Measurements from ENCODE around the gene MT4. TPM values are rescaled to one million over a fixed set of nuclear protein-coding genes. Genes with fewer than 3 reads are reported as not detected.

MT4 gene
- total RNA-seq, 5 donors from 2014 or later (not counting 1 experiment from before 2014, with no cell fraction given): not detected

DNA sequence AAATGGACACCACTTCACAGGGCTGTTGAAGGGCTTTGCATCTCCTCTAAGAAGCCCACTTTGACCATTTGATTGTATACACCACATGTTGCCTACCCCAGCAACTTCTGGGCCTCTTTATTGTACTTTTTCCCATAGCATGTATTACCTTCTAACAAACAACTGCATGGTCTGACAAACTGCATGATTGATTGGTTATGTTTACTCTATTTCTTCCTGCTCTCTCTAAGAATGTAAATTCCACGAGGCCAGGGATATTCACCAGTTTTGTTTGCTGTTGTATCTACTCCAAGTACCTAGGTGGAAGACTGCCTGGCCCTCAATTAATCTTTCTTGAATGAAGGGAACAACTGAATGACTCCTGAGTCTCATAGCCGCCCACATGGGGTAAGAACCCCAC, 22.8 kb upstream of the MT4 start:
- Mint-ChIP-seq H3K4me1 (peaks cover 0 to 4% (median 2%) of the 10 kb centered on the region in 3 donors), H3K9me3 (peaks cover 0 to 3% (median 0%) of the 10 kb centered on the region in 3 donors), H3K27ac (no peak overlapping the region), H3K36me3 (no peaks in the 10 kb centered on the region), H3K27me3 (peaks cover 10 to 31% of the 10 kb centered on the region in 2 donors), H3K4me3 (no peak overlapping the region)
- DNase-seq (no peak), ATAC-seq (replicated peaks in 1 of 4) (no peak)
- Histone ChIP-seq H3K4me1 (ENCODE audit: control insufficient read depth in 1 of 2, extremely low read depth in 1 of 2, insufficient read depth in 2 of 2, low read length in 2 of 2) (peaks cover 0 to 2% of the 10 kb centered on the region in 2 experiments), H3K36me3 (ENCODE audit: control insufficient read depth in 2 of 2, extremely low read depth in 1 of 2, insufficient read depth in 1 of 2, low read length in 1 of 2) (no peaks in the 10 kb centered on the region), H3K9me3 (no peaks in the 10 kb centered on the region), H3K27me3 (replicated peaks in 1 of 2; ENCODE audit: control insufficient read depth in 2 of 2, extremely low read depth in 1 of 2, insufficient read depth in 2 of 2, low read length in 1 of 2) (peaks cover 0 to 10% of the 10 kb centered on the region in 2 experiments), H3K4me3 (ENCODE audit: control insufficient read depth in 1 of 2, extremely low read depth in 1 of 2, low read length in 1 of 2) (no peak overlapping the region), H3K27ac (ENCODE audit: low read length) (no peak overlapping the region)
- ChIA-PET CTCF (no interaction called here), POLR2A (no interaction called here)
- no CpG with 5 or more reads among the region's 2 CpGs for WGBS (ENCODE audit: insufficient coverage)

GRCh38 chr16:56547120-56547948, 17.5 kb upstream of the MT4 start:
- Mint-ChIP-seq H3K4me3 (peak overlapping the region in 1 of 3 donors; percentile 17), H3K4me1 (peaks cover 7 to 20% (median 16%) of the 10 kb centered on the region in 3 donors), H3K27me3 (peaks cover 4 to 7% of the 10 kb centered on the region in 2 donors), H3K36me3 (no peaks in the 10 kb centered on the region), H3K9me3 (no peaks in the 10 kb centered on the region), H3K27ac (peak overlapping the region; percentile 65 to 81)
- peaks cover 6 to 12% of the 10 kb centered on the region in 2 experiments for H3K4me1 ChIP-seq (ENCODE audit: control insufficient read depth in 1 of 2, extremely low read depth in 1 of 2, insufficient read depth in 2 of 2, low read length in 2 of 2)
- CTCF ChIA-PET: interaction anchor here (0.6 to 0.8 kb wide), 3 partner anchors 17 to 829 kb away, joined by 3 to 8 read pairs (median 4); no protein-coding TSS in a partner anchor
- no peak overlapping the region for H3K27ac ChIP-seq (ENCODE audit: low read length)
- 72% methylated on average over 10 of the region's 12 CpGs for WGBS (ENCODE audit: insufficient coverage)
- POLR2A ChIA-PET: interaction anchor here in 1 of 2 donors (0.7 kb wide), 1 partner anchor 466 kb away, joined by 5 read pairs; no protein-coding TSS in a partner anchor
- no peak overlapping the region for H3K4me3 ChIP-seq (ENCODE audit: control insufficient read depth in 1 of 2, extremely low read depth in 1 of 2, low read length in 1 of 2)
- H3K36me3 ChIP-seq (ENCODE audit: control insufficient read depth in 2 of 2, extremely low read depth in 1 of 2, insufficient read depth in 1 of 2, low read length in 1 of 2): no peaks in the 10 kb centered on the region
- ATAC-seq (replicated peaks in 1 of 4) (peak; percentile 45 to 64 (median 52)), DNase-seq (no peak)
- no peaks in the 10 kb centered on the region for H3K9me3 ChIP-seq
- H3K27me3 ChIP-seq (replicated peaks in 1 of 2; ENCODE audit: control insufficient read depth in 2 of 2, extremely low read depth in 1 of 2, insufficient read depth in 2 of 2, low read length in 1 of 2): peaks cover 0 to 5% of the 10 kb centered on the region in 2 experiments

- peak overlapping the region; percentile 65 to 81 for H3K27ac Mint-ChIP-seq
- ChIA-PET CTCF (interaction anchor here in 1 of 2 donors (0.6 to 0.8 kb wide), 2 partner anchors 18 to 828 kb away, joined by 3 to 4 read pairs; no protein-coding TSS in a partner anchor), POLR2A (interaction anchor here in 1 of 2 donors (0.7 kb wide), 1 partner anchor 465 kb away, joined by 5 read pairs; no protein-coding TSS in a partner anchor)
- Histone ChIP-seq H3K36me3 (ENCODE audit: control insufficient read depth in 2 of 2, extremely low read depth in 1 of 2, insufficient read depth in 1 of 2, low read length in 1 of 2) (no peaks in the 10 kb centered on the region), H3K27ac (ENCODE audit: low read length) (no peak overlapping the region), H3K4me3 (ENCODE audit: control insufficient read depth in 1 of 2, extremely low read depth in 1 of 2, low read length in 1 of 2) (no peak overlapping the region), H3K4me1 (ENCODE audit: control insufficient read depth in 1 of 2, extremely low read depth in 1 of 2, insufficient read depth in 2 of 2, low read length in 2 of 2) (peaks cover 6 to 12% of the 10 kb centered on the region in 2 experiments), H3K9me3 (no peaks in the 10 kb centered on the region), H3K27me3 (replicated peaks in 1 of 2; ENCODE audit: control insufficient read depth in 2 of 2, extremely low read depth in 1 of 2, insufficient read depth in 2 of 2, low read length in 1 of 2) (peaks cover 0 to 6% of the 10 kb centered on the region in 2 experiments)
- H3K27me3 Mint-ChIP-seq: peaks cover 4 to 5% of the 10 kb centered on the region in 2 donors
- peak overlapping the region in 1 of 3 donors; percentile 17 for H3K4me3 Mint-ChIP-seq
- H3K9me3 Mint-ChIP-seq: no peaks in the 10 kb centered on the region
- WGBS (ENCODE audit: insufficient coverage): 67% methylated on average over 1 of the region's 4 CpGs
- ATAC-seq (replicated peaks in 1 of 4): no peak
- peaks cover 7 to 20% (median 16%) of the 10 kb centered on the region in 3 donors for H3K4me1 Mint-ChIP-seq
- no peaks in the 10 kb centered on the region for H3K36me3 Mint-ChIP-seq
- DNase-seq: no peak
These were observed 16.8 kb upstream of the MT4 start for GRCh38 chr16:56547949-56548567.

GRCh38 chr16:56549161-56549560, 15.7 kb upstream of the MT4 start:
- no peaks in the 10 kb centered on the region for H3K36me3 ChIP-seq (ENCODE audit: control insufficient read depth in 2 of 2, extremely low read depth in 1 of 2, insufficient read depth in 1 of 2, low read length in 1 of 2)
- H3K4me3 ChIP-seq (ENCODE audit: control insufficient read depth in 1 of 2, extremely low read depth in 1 of 2, low read length in 1 of 2): no peak overlapping the region
- no peak overlapping the region for H3K4me3 Mint-ChIP-seq
- ATAC-seq (replicated peaks in 1 of 4) (no peak), DNase-seq (no peak)
- CTCF ChIA-PET: interaction anchor here in 1 of 2 donors (0.6 kb wide), 1 partner anchor 139 kb away, joined by 4 read pairs; no protein-coding TSS in a partner anchor
- H3K4me1 Mint-ChIP-seq: peaks cover 7 to 20% (median 16%) of the 10 kb centered on the region in 3 donors
- no peaks in the 10 kb centered on the region for H3K36me3 Mint-ChIP-seq
- peaks cover 4 to 13% of the 10 kb centered on the region in 2 donors for H3K27me3 Mint-ChIP-seq
- peaks cover 0 to 13% of the 10 kb centered on the region in 2 experiments for H3K27me3 ChIP-seq (replicated peaks in 1 of 2; ENCODE audit: control insufficient read depth in 2 of 2, extremely low read depth in 1 of 2, insufficient read depth in 2 of 2, low read length in 1 of 2)
- POLR2A ChIA-PET: no interaction called here
- H3K27ac Mint-ChIP-seq: no peak overlapping the region
- H3K27ac ChIP-seq (ENCODE audit: low read length): no peak overlapping the region
- H3K9me3 Mint-ChIP-seq: no peaks in the 10 kb centered on the region
- H3K4me1 ChIP-seq (ENCODE audit: control insufficient read depth in 1 of 2, extremely low read depth in 1 of 2, insufficient read depth in 2 of 2, low read length in 2 of 2): peaks cover 6 to 12% of the 10 kb centered on the region in 2 experiments
- no peaks in the 10 kb centered on the region for H3K9me3 ChIP-seq

DNA sequence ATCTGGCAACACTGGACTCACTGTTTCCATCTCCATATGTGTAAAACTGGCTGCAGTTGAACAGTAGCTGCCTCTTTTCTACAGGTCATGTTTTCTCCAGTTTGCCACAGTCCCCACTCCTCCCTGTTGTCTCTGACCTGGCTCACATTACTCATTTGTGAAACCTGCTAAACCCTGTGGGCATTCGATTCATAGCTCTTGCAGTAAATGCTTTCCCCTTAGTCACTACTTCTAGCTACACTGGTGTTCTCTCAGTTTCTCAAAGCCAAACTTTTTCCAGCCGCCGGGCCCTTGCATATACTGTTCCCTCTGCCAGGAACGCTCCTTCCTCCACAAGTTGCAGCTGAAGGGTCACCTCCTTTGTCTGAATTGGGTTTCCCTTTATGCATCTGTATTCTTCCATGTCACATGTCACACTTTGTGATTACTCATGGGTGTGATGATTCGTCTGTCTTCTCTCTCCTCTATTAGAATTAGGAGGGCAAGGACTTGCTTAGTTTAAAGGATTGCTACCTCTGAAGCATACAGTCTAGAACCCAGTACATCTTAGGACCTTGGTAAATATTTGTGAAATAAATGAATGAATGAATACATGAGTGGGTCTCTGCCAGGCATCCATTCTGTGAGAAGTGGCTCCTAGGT, 15.0 kb upstream of the MT4 start:
- no peaks in the 10 kb centered on the region for H3K36me3 ChIP-seq (ENCODE audit: control insufficient read depth in 2 of 2, extremely low read depth in 1 of 2, insufficient read depth in 1 of 2, low read length in 1 of 2)
- no peak overlapping the region for H3K27ac Mint-ChIP-seq
- H3K27me3 ChIP-seq (replicated peaks in 1 of 2; ENCODE audit: control insufficient read depth in 2 of 2, extremely low read depth in 1 of 2, insufficient read depth in 2 of 2, low read length in 1 of 2): peaks cover 0 to 18% of the 10 kb centered on the region in 2 experiments
- H3K4me1 Mint-ChIP-seq: peaks cover 7 to 20% (median 16%) of the 10 kb centered on the region in 3 donors
- H3K27ac ChIP-seq (ENCODE audit: low read length): no peak overlapping the region
- ATAC-seq (replicated peaks in 1 of 4) (no peak), DNase-seq (no peak)
- H3K4me3 Mint-ChIP-seq: no peak overlapping the region
- no peaks in the 10 kb centered on the region for H3K9me3 Mint-ChIP-seq
- WGBS (ENCODE audit: insufficient coverage): no CpG with 5 or more reads among the region's 5 CpGs
- H3K36me3 Mint-ChIP-seq: no peaks in the 10 kb centered on the region
- ChIA-PET POLR2A (no interaction called here), CTCF (interaction anchor here in 1 of 2 donors (0.6 kb wide), 1 partner anchor 140 kb away, joined by 4 read pairs; no protein-coding TSS in a partner anchor)
- H3K27me3 Mint-ChIP-seq: peaks cover 6 to 15% of the 10 kb centered on the region in 2 donors
- H3K9me3 ChIP-seq: no peaks in the 10 kb centered on the region
- H3K4me3 ChIP-seq (ENCODE audit: control insufficient read depth in 1 of 2, extremely low read depth in 1 of 2, low read length in 1 of 2): no peak overlapping the region
- peaks cover 6 to 12% of the 10 kb centered on the region in 2 experiments for H3K4me1 ChIP-seq (ENCODE audit: control insufficient read depth in 1 of 2, extremely low read depth in 1 of 2, insufficient read depth in 2 of 2, low read length in 2 of 2)
